GM19438 (cell line): Measurements from ENCODE around the gene MIB1.

Source experiments
- ATAC-seq: cut with Tn5 transposase; IDR thresholded peaks from one replicate; pipeline ENCODE4 v1.9.1; 2021; ENCODE audit warnings: low read depth; ENCODE audit not compliant: unreplicated experiment

MIB1 gene

DNA sequence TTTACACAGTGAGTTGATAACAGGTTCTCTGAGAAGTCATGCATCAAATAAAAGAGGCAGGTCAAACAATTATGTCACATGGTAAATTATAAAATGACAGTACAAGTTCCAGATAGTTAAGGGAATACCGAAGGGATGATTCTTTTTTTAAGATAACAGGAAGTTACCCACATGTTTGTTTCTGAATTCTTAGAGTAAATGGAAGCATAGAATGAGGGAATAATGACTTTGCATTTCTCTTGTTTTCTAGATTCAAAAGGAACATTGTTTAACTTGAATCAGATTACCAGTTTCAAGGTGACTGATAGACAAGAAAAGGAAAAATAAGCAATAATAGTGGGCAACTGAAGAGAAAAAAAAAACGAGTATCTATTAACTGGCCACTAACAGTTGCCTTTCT is 124.5 kb downstream of the MIB1 start:
- ATAC-seq, result no peak

DNA sequence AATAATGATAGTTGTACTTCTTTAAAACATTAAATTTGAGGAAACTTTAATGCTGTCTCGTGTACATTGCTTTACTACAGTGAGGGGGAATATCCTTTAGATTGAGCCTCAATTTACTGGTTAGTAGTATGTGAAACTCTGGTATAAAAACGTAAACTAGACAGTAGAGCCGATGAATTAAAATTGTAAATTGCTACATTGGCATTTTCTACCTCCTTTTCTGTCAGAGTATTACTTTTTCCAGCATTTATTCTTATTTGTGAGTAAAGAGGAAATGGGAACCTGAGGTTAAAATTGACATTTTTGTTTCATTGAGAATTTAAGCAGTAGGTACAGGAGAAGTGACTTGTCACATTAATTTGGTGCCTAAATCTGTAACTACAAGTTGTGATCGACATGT is 128.2 kb downstream of the MIB1 start:
- ATAC-seq, result no peak

DNA sequence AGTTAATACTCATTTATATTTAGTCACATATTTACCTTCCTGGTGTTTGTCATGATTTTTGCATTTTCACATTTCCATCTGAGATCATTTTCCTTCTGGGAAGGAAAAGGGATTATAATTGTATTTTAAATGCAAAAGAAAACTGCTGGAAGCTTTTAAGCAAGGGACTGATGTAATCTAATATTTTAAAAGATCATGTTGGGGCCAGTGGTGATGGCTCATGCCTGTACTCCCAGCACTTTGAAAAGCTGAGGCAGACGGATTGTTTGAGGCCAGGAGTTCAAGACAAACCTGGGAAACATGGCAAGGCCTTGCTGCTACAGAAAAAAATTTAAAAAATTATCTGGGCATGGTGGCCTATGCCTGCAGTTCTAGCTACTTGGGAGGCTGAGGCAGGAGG is 149.0 kb downstream of the MIB1 start:
- ATAC-seq, result no peak

DNA sequence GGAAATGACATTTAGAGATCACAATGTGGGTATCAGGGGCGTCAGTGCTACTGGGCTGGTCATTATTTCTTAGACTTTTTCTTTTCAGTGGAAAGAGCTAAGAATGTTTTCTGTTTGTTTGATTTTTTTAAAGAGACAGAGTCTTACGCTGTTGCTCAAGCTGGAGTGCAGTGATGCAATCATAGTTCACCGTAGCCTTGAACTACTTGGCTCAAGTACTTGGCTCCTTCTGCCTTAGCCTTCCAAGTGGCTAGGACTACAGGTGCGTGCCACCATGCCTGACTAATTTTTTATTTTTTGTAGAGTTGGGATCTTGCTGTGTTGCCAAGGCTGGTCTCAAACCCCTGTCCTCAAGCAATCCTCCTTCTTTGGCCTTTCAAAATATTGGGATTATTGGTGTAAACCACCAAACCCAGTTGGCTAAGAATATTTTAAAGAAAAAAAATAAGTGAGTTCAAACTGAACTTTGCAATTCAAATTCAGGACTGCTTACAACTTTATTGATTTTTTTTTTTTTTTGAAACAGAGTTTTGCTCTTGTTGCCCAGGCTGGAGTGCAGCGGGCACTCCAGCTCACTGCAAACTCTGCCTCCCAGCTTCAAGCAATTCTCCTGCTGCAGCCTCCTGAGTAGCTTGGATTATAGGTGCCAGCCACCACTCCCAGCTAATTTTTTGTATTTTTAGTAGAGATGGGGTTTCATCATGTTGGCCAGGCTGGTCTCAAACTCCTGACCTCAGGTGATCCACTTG is 154.2 kb downstream of the MIB1 start:
- ATAC-seq, result no peak

DNA sequence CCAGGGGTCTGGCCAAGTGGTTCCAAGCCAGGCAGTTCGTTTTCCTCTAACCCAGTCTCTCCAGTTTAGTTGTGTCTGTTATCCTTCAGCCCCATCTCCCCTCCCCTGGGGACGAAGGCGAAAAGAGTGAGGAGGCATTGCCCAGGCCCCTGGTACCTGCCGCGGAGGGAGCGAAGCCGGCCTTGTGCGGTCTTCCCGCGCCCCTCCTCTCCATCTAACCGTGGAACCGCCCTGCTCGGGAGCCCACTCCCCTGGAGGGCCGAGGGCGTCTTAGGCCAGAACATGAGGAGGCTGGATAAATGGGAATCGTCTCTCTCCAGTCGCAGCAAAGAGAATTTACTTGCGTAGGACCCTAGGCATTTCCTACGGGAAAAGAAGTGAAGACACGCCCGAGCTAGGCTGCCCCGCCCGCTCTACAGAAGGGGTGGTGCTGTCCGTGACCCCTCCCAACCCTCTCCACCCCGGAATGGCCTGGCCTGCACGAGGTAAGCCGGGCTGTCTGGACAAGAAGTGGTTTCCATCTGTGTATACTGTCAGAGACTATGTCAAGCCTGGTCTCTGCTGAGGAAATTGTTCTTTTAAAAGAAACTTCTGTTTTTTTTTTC is 156.2 kb downstream of the MIB1 start:
- no peak for ATAC-seq

DNA sequence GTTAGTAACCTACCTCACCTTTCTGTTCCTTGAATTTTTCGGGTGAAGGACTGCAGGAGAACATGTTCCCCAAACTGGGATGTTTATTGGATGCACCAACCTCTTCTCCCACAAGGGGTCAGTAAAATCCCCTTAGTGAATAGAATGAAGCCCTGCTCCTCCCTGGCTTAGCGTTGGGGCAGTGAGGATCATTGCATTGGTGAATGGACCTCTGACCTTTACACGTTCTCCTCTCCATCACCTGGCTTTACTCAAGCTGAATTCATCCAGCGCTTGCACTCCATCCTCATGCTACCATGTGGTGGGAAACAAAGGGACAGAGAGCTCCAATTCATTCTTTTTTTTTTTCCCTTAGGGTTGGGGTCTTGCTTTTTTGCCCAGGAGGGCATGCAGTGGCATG is 157.2 kb downstream of the MIB1 start:
- no peak for ATAC-seq

DNA sequence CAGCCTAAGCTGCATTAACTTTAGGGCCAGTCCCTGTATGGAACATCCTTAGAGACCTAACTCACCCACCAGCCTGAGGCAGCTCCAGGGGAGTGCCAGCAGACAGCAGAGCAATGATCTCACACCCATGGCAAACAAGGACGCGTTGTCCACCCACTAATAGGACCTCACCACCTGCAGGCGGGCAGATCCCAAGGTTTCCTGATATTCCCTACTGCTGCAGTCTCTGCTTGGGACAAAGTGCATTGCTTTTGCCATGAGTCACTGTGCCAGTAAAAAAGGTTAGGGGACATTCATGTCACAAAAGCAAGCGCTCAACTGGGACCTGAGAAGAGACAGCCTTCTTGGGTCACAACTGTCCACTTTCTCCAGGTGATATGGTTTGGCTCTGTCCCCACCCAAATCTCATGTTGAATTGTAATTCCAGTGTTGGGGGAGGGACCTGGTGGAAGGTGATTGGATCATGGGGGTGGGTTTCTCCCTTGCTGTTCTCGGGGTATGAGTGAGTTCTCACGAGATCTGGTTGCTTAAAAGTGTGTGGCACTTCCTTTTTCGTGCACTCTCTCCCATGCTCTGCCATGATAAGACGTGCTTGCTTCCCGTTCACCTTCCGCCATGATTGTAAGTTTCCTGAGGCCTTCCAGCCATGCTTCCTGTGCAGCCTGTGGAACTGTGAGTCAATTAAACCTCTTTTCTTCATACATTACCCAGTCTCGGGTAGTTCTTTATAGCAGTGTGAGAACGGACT is 160.2 kb downstream of the MIB1 start:
- ATAC-seq, result no peak

DNA sequence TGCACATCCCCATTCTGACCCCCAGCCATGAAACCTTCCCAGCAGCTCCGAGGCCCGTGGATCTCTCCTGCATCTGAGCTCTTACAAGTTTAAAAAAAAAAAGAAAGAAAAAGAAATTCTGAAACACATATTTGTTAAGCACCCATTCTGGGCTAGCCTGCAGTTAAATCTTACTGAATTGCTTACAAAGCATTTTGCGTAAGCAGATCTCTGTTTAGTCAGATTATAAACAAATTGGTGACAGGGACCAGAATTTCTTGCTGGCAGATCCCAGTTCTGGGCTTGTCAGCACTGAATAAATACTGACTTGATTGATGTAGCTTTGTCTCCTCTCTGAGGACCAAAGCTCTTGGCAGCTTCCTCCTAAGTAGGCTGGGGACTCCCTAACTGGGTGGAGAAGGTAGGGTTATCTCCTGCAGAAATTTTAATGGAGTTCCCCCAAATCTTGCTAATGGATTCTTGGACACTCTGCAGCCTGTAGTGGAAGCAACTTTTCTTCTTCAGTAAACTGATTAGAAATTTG is 160.9 kb downstream of the MIB1 start:
- no peak for ATAC-seq

DNA sequence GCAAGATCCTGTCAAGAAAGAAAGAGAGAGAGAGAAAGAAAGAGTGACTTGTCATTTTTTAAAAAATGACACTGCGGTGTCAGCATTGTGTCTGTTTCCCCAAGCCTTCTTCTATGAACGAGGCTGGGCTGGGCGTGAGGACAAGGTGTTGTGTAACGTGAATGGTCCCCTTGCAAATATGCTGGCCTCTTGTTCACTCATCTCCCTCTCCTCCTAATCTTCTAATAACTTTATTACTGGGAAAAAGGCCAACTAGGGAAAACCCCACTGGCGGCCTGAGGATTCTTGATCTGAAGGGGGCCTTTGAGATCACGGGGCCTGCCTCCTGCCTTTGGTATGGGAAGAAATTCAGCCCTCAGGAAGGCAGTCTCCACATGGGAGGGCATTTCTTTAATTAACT is 163.1 kb downstream of the MIB1 start:
- ATAC-seq, result no peak

DNA sequence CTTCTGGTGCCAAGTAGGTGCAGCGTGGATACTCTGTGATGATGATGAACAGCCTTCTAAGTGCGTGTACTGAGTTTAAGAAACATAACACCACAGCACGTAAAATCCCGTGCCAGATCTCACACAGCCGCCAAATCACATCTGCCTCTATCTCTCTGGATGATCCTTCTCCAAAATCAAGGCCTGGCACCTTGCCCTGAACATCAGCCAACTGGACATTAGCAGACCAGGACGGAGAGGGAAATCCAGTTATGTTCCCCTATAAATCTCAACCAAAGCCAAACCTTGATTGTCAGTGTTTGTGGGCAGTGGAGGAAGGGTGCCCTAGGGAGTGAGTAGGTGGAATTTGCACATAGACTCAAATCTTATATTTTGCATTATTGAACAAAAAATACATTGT is 164.3 kb downstream of the MIB1 start:
- ATAC-seq, result no peak

DNA sequence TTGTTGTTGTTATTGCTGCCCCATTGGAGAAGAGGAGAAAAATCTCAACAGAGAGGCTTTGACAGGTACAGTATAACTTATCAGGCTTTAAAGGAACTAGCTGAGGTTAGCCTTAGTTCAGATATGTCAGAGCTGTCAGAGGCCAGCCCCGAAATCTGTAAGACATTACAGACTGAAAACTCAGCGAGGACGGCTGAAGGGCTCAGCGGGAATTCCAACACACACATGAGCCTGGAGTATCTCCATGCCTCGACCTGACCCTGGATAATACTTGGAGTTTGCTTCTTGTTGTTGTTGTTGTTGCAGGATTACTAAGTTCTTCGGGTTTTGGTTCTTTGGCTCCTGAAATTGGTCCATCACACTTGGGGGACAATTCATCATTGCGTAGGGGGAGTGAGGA is 166.9 kb downstream of the MIB1 start:
- no peak for ATAC-seq

DNA sequence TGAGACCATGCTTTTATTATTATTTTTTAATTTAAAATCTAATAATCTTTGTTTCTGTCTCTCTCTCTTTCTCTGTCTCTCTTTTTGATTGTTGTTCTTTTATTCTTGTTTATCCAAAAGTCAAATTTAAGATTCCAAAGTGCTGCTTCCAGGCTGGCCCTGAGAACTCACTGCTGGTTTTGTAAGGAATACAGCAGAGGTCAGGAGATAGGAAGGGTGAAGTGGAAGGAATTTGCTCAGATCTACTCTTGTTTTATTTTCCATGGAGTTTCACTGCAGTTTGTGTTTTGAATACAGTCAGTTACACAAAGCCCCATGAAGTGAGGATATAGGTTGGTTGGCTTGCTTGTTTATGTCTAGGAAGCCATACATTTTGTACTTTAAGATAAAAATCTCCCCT is 168.1 kb downstream of the MIB1 start:
- ATAC-seq, result no peak

DNA sequence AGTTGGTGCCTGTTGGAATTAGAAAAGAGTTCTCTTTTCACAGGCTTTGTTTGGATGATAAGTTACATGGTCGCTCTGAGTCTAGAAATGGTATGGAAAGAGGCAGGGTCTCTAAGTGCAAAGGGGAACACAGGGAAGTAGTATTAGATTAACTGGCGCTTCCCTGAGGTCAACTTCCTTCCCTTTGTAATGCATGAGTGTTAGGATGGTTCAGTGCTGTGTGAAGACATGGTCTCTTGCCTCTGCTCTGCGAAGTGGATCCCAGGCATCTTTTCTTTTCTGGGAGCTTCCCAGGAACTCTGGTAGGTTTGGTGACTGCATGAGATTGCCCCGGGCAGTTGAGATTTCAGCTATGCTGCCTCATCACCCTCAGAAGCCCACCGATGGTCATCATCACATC is 170.3 kb downstream of the MIB1 start:
- ATAC-seq, result no peak

DNA sequence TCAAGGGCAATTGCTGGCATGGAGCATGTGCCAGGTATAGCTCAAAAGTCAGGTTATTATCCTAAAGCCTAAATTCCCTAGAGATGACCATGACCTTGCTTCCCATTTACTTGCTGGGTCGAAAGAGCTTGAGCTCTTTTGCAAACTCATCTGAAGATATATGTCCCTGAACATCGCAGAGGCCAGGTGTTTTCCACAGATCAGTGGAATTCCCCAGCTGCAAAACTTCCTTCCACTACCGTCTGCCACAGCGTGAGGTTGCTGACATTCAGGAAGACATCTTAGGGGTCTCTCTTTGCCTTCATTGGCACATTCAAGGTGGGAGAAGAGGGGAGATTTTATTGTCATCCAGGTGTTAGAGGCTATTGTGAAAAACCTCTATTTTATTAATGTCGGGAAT is 171.0 kb downstream of the MIB1 start:
- ATAC-seq, result no peak

DNA sequence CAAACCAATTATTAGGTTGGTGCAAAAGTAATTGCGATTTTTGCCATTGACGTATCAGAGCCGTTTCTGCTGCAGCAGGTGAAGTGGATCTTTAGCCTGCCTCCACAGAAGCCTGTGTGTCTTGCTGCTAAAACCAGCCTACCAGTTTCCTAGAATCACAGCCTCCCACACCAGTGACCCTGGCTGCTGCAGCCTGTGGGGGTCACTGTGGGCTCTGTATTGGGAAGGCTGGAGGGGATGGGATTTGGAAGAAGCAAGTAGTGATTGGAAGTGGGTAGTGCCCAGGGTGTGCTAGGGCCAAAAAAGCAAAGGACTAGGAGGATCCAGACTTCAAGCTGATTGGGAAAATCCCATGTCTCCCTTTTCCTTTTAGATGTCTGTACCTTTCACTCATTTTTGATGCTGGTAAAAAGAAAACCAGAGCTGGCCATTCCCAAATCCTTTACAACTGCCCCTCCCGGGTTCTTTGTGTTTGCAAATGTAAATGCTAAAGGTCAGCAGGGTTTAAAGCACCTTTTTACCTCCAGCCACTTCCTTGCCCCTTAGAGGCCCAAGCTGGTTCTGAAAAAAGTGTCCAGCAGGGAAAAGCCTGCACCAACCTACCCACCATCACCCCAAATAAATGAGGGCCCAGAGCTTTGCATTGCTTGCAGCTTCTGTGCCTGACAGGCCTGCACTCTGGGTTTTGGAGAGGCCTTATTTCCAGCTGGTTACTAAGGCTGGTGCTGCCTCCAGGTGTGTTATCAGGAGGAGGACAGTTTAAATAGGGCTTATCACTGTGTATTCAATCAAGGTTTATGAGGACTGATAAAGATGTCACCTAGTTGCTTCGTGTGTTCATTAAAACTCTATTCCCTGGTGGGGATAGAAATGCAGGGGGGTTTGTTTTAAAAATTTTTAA is 172.0 kb downstream of the MIB1 start:
- no peak for ATAC-seq

DNA sequence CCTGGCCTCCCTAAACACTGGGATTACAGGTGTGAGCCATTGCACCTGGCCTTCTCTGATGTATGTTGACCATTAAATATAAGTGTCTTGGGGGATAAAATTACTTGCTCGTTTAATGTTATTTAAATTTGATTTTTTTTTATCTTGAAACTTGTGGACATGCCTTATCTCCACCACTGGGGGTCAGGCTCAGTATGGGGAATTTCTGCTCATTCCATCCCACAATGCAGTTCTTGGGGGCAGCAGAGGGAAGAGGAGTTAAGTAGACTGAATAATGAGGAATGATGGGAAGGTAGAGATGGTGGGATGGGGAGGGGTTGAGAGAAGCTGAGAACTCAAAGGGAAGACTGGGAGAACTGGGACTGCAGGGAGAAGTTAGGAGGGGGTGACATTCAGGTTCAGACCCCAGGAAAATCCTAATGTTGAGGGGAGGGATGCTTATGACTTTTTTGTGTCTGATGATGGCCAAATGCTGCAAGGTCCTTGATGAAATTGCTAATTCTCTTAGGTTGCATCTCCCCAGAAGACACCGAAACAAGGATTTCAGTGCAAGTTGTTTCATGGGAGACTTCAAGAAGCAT is 174.2 kb downstream of the MIB1 start:
- ATAC-seq, result no peak

DNA sequence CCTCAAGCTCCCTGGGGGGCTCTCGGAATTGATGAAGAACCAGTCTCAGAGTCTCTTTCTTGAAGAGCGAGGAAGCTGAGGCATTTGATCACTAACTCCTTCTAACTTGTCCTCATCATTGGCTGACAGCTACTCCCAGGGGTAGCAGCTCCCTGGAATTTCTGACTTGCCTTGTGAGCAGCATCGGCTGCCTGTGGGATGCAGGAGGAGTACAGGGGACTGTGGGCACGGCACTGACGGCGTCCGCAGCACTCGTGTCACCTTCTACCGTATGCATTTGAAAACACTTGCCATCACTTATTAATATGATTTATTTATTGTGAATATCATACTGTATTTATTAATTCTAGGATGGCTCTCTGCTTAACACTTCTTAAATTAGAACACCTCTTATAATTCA is 175.0 kb downstream of the MIB1 start:
- no peak for ATAC-seq

DNA sequence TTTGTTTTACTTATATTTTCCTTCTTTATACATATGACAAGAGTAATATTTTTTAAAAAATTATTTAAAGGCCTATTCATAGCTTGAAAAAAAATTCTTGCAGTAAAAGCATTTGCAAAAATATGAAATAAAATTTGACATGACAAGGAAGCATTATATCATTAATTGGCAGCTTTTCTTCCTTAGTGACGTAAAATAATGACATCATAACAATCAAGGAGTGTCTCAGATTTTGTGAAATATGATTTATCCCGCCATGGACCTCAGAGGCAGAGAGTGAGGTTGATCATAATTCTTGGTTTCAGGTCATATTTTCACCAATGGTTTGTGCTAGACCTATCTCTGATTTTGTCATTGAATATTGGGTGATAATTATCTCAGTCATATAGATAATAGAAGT is 176.0 kb downstream of the MIB1 start:
- ATAC-seq, result no peak

DNA sequence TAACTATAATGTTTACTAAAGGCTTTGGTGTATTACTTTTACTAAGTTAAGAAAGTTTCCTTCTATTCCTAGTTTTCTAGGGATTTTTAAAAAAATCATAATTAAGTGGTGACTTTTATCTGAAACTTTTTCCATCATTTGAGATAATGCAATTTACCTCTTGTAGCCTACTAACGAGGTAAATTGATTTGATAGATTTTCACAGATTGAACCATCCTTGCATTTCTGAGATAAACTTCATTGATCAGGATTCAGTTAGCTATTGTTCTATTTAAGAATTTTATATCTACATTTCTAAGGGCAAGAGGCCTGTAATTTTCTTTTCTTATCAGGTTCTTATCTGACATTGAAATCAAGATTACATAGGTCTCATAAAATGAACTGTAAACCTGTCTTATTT is 178.1 kb downstream of the MIB1 start:
- ATAC-seq, result no peak
